LNCaP clone FGC (cell line): ENCODE data around the gene SNX18.

Experiments
- DNase-seq: peaks from one replicate; pipeline ENCODE4 v3.0.0-alpha.2; 2011; ENCODE audit warnings: low read depth
- H3K4me3 ChIP-seq: 2 replicates; pipeline ENCODE4 v1.5.1; 2011; ENCODE audit warnings: mild to moderate bottlenecking, low read depth, low read length, control low read depth
- TF ChIP-seq, protein P1 (sequence below): IDR thresholded peaks from 2 replicates; pipeline ENCODE4 v1.5.1; 2012; ENCODE audit warnings: mild to moderate bottlenecking; ENCODE audit not compliant: control insufficient read depth, insufficient read depth; ENCODE audit errors: extremely low read depth

SNX18 gene

DNA sequence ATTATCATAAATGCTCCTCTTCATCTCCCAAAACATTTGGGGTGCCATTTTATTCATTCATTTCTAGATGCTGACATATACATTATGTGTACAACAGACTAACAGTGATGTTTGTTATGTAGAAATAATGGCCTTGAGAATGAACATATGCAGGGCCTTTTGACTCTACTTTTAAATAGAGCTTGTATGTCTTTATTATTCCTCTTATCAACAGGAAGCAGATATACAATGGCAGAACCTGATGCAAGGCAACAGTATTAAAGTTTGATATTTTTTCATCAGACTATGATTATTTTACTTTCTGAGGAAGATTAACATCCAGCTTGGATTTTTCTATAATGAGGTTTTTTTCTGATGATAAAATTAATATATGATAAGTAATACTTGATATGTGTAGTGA is 44.1 kb downstream of the SNX18 start:
- TF ChIP-seq, protein P1, sequence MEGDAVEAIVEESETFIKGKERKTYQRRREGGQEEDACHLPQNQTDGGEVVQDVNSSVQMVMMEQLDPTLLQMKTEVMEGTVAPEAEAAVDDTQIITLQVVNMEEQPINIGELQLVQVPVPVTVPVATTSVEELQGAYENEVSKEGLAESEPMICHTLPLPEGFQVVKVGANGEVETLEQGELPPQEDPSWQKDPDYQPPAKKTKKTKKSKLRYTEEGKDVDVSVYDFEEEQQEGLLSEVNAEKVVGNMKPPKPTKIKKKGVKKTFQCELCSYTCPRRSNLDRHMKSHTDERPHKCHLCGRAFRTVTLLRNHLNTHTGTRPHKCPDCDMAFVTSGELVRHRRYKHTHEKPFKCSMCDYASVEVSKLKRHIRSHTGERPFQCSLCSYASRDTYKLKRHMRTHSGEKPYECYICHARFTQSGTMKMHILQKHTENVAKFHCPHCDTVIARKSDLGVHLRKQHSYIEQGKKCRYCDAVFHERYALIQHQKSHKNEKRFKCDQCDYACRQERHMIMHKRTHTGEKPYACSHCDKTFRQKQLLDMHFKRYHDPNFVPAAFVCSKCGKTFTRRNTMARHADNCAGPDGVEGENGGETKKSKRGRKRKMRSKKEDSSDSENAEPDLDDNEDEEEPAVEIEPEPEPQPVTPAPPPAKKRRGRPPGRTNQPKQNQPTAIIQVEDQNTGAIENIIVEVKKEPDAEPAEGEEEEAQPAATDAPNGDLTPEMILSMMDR, result no peak
- H3K4me3 ChIP-seq, result no peak overlapping the region
- DNase-seq, result no peak

DNA sequence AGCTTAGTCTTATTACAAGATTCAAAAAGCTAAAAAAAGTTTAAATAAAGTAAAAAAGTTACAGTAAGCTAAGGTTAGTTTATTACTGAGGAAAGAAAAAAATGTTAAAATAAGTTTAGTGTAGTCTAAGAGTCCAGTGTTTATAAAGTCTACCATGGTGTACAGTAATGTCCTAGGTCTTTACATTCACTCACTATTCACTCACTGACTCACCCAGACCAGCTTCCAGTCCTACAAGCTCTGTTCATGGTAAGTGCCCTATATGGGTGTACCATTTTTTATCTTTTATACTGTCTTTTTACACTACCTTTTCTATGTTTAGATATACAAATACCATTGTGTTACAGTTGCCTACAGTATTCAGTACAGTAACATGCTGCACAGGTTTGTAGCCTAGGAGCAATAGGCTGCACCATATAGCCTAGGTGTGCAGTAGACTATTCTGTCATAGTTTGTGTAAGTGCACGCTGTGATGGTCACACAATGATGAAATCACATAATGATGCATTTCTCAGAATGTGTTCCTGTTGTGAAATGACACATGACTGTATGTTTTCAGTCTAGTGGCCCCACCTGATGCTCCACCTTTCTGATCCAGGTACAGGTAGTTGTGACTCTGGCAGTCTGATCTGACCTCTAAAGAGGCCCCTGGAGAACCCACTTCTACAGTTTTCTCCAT is 45.7 kb downstream of the SNX18 start:
- no peak overlapping the region for H3K4me3 ChIP-seq
- no peak for DNase-seq
- TF ChIP-seq, protein P1, result no peak

DNA sequence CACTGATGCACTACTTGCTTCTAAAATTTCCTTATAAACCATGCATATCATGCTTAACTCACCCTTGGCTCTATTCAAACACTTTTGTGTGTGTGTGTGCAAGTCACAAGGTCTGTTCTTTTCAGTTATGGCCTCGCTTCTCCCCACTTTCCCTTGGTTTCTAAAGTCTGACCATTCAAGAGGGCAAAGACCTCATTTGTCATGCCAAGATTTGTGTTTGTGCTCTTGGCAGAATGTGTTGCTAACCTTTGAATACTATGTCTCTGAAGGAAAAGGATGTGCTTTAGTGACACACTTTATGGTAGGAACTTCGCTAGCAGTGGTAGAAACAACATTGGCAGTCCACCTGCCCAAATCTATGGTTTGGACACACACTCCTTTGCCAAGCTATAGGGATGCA is 50.4 kb downstream of the SNX18 start:
- no peak for DNase-seq
- H3K4me3 ChIP-seq, result no peak overlapping the region
- TF ChIP-seq, protein P1, result no peak

DNA sequence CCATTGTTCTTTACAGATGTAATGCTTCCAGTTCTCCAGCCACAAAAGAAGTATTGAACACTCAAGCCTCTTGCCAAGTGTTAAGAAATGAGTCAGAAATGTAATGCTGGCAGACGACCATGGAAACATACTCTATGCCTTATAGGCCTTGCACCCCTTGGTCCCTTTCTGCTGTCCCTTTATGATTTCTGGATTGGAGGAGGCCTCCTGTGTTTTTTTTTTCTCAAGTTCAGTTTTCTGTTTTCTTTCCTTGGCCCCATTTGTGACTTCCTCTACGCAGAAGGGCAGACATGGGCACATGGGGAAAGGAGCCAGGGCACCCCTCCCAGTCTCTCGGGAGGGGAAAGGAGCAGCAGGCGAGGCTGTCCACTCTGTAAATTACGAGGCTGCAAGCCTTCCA is 53.4 kb downstream of the SNX18 start:
- TF ChIP-seq, protein P1, result no peak
- no peak overlapping the region for H3K4me3 ChIP-seq
- no peak for DNase-seq

DNA sequence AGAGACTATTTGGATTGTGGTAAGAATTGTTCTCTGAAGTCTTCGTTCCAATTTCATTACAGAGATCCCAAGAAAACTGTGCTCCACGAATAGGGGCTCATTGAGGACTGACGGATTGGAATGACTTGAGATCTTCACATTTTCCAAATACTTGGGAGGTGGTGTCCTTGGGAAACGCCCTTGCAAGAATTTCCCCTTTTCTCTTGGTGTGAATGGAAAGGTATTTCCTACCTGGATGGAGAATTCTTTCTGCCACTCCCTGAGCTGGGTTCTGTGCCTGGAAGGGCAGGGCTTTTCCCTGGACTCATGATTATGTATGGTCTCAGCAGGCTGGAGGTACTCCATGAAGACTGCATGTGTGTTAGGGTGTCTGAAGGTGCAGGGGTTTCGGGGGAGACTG is 53.9 kb downstream of the SNX18 start:
- H3K4me3 ChIP-seq, result no peak overlapping the region
- DNase-seq, result no peak
- TF ChIP-seq, protein P1, result no peak

DNA sequence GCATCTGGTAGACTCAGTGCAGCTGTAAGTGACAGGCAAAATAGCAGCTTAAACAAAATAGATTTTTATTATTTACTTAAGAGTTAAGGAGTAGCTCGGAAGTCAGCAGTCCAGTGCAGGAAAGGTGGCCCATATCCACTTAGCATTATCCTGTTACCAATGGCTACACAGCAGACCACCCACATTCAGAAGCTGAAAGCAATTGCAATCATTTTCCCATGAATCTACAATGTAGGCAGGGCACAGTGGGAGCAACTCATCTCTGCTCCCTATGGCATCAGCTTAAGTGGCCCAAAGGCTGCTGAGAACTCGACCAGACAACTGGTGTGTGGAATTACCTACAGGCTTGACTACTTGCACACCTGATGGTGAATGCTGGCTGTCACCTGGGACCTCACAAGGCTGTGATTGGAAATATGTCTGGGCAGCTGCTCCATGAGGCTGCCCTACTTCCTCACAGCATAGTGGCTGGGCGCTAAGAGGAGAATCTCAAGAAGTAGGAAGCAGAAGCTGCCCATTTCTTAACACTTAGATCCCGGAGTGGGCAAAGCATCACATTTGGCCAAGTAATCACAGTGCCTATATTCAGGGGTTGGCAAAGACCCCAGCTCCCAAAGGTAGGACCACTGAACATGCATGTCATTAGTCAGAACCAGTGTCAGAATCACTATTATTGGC is 56.4 kb downstream of the SNX18 start:
- no peak overlapping the region for H3K4me3 ChIP-seq
- TF ChIP-seq, protein P1, result no peak
- DNase-seq, result no peak
